Jurkat, Clone E6-1 (cell line): Measurements from ENCODE around the gene DNAJB1.
A peak's percentile ranks its signal among the peaks of the same experiment; 100 is the strongest.
"Not testable (repeated sequence)": the region's sequence is repeated elsewhere in the genome, so short reads cannot be mapped to it uniquely, and the experiment has no call there.

Experiments used
- DNase-seq: peaks from one replicate; pipeline ENCODE4 v3.0.0-alpha.2; 2011; ENCODE audit warnings: low read depth, low spot score
- H3K4me3 ChIP-seq: 2 replicates; pipeline ENCODE4 v1.5.1; 2011; ENCODE audit warnings: mild to moderate bottlenecking, low read length, control low read depth, moderate library complexity

DNAJB1 gene

DNA sequence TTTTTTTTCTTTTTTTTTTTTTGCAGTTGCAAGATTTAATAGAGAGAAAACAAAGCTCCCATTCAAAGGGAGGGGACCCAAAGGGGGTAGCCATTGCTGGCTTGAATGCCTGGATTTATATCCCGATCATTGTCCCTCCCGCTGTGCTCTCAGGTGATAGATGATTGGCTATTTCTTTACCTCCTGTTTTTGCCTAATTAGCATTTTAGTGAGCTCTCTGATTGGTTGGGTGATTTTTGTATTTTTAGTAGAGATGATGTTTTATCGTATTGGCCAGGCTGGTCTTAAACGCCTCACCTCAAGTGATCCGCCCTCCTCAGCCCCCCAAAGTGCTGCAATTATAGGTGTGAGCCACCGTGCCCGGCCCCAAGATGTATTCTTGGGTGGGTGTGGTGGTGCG is 13.6 kb downstream of the DNAJB1 start:
- not testable (repeated sequence) for DNase-seq, H3K4me3 ChIP-seq

GRCh38 chr19:14503285-14503684 is 14.9 kb downstream of the DNAJB1 start:
- H3K4me3 ChIP-seq, result no peak overlapping the region
- no peak for DNase-seq

- no peak for DNase-seq
Measured at GRCh38 chr19:14502334-14503092, 15.7 kb downstream of the DNAJB1 start.

GRCh38 chr19:14497228-14497921 is 20.8 kb downstream of the DNAJB1 start:
- no peak for DNase-seq
- no peak overlapping the region for H3K4me3 ChIP-seq

More at GRCh38 chr19:14502334-14503092, 15.7 kb downstream of the DNAJB1 start:
- H3K4me3 ChIP-seq, result no peak overlapping the region

- H3K4me3 ChIP-seq, result peak overlapping the region; percentile 62
- no peak for DNase-seq
Measured at GRCh38 chr19:14496834-14497227, 21.4 kb downstream of the DNAJB1 start.

DNA sequence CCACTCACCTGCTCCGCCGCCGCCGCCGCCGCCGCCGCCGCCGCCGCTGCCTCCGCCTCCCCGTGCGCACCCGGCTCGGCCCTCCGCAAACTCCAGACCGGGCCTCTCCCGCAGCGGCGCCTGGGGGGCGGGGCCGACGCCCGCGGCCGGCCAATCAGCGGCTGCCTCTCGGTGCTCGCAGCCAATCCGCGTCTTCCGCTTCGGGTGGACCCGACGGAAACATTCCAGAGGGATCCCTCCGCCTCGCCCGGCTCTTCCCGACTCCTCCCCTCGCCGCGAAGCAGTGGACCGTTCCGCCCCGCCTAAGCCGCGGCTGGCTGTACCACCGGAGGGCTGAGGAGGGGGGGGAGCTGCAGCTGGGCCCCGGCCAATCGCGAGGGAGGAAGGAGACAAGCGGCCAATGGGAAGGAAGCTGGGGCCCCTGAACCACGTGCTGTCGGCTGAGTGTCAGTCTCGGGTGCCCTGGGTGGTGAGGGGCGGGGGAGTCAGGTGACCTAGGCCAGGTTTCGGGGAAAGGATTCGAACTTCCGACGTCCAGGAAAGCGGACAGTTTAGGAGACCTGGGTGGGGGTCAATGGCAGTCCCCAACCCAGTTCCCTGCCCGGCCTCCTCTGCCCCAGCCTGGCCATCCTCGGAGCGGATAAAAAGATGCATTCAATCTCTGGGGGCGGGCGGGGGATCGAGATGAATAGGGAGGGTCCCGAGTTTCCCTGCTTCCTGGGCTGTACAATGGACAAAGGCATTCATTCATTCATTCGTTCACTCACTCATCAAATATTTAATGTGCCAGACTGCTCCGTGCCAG is 22.0 kb downstream of the DNAJB1 start, which contains the start of gene GIPC1:
Gene GIPC1 (minus strand): TSS at position 99 of the 805 bp plus-strand sequence. CDS start 13,151 bp downstream, outside the sequence.
- peak within 1 kb of the TSS; percentile 62 for H3K4me3 ChIP-seq
- DNase-seq, result peak; percentile 82

- DNase-seq, result no peak
- H3K4me3 ChIP-seq, result peak overlapping the region; percentile 62
Measured at GRCh38 chr19:14495672-14496028, 22.5 kb downstream of the DNAJB1 start.

GRCh38 chr19:14494910-14495671 is 23.1 kb downstream of the DNAJB1 start:
- H3K4me3 ChIP-seq, result peak overlapping the region; percentile 62
- DNase-seq, result no peak

DNA sequence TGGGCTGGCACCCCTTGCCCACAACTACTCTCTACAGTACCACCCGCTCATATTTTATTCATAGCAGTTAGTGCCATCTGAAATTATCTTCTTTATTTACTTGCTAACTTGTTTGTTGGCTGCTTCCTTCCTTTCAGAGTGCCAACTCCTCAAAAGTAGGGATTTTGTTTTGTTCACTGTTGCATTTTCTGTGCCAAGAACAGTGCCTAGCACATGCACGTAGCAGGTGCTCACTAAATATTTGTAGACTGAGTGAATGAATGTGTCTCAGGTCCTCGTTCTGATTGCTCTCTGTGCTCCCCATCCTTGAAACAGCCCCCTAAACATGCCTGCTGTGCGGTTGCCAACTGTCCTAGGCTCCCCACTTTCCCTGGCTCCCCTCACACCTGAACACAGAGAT is 23.8 kb downstream of the DNAJB1 start:
- no peak overlapping the region for H3K4me3 ChIP-seq
- DNase-seq, result no peak

- no peak for DNase-seq
- H3K4me3 ChIP-seq, result no peak overlapping the region
Measured at GRCh38 chr19:14492756-14493337, 25.4 kb downstream of the DNAJB1 start.

DNA sequence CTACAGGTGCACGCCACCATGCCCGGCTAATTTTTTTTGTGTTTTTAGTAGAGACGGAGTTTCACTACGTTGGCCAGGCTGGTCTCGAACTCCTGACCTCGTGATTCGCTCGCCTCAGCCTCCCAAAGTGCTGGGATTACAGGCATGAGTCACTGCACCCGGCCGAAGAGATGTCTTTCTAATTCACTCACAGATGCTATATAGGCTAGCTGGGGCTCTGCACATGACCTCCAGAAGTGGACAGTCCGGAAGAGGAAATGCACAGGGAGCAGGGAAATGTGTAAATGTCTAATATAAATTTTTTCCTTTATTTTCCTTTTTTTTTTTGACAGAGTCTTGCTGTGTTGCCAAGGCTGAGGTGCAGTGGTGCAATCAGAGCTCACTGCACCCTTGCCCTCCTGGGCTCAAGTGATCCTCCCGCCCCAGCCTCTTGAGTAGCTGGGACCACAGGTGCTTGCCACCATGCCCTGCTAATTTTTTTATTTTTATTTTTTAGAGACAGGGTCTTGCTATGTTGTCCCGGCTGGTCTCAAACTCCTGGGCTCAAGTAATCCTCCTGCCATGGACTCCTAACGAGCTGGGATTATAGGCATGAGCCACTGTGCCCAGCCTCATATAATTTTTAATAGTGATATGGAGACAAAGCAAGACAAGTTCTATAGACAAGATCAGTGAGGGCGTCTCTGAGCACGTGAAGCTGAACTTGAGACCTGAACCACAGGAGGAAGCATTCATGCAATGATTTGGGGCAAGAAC is 30.6 kb downstream of the DNAJB1 start:
- no peak for DNase-seq
- H3K4me3 ChIP-seq, result no peak overlapping the region

DNA sequence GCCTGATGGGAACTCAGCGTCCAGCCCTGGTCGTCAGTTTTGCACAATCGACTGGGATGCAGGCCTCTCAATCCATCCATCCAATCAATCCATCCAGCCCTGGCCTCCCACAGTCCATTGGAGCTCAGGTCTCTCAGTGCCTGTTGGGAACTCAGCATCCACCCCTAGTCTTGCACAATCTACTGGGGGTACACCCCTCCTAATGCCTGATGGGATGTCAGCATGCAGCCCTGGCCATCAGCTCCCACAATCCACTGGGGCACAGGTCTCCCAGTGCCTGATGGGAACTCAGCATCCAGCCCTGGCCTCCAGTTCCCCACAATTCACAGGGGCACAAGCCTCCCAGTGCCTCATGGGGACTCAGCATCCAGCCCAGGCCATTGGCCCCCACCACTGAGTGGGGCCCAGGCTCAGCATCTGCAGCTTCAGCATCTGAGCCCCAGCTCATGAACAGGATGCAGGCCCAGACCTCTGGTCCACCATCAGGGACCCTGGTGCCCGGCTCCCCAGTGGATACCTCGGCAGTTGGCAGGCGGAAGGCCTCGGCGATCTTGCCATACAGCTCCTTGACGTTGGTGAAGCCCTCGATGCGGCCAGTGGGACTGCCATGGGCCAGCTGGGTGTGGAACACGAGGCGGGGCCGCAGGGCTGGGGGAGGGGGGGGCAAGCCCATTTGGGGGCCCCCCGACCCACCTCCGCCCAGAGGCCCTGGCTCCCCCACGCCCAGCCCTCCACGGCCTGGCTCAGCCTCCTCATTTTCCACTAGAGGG is 35.8 kb downstream of the DNAJB1 start:
- no peak overlapping the region for H3K4me3 ChIP-seq
- no peak for DNase-seq

- no peak for DNase-seq
- no peak overlapping the region for H3K4me3 ChIP-seq
Measured at GRCh38 chr19:14480700-14481079, 37.5 kb downstream of the DNAJB1 start.

DNA sequence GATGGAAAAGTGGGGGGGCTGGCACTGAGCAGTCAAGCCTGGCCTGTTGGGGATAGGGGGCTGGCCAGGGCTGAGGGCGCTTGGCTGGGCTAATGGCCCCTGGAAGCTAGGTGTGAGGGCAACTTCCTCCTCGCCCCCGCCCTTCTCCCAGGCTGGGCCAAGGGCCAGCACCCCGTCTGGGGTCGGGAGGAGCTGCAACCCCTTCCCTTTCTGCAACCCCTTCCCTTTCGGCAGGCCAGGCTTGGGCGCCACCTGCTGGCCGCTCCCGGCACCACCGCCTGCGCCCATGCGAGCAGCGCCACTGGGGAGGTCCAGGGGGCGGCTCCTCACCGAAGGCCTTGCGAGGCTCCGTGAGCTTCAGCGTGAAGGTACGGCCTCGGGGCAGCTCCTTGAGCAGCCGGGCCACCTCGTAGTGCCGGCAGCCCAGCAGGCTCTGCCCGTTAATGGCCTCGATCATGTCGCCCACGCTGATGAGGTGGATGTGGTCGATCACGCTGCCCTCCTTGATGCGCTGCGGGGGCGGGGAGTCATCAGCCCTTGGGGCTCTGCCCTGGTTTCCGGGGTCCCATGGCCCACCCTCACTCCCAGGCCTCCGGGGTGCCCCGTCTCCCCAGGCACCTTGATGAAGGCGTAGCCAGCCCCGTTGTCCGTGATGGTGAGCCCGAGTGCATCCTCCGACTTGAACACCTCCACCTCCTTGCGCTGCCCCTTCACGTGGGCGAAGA is 38.1 kb downstream of the DNAJB1 start:
- H3K4me3 ChIP-seq, result peak overlapping the region; percentile 27; the same call in 1 of the 2 replicates
- no peak for DNase-seq

GRCh38 chr19:14479309-14479974 is 38.8 kb downstream of the DNAJB1 start:
- no peak overlapping the region for H3K4me3 ChIP-seq
- DNase-seq, result no peak

- H3K4me3 ChIP-seq, result no peak overlapping the region
- DNase-seq, result no peak
Measured at GRCh38 chr19:14478113-14478545, 40.1 kb downstream of the DNAJB1 start.
